Measurements from ENCODE around the gene SKP1.

DNA sequence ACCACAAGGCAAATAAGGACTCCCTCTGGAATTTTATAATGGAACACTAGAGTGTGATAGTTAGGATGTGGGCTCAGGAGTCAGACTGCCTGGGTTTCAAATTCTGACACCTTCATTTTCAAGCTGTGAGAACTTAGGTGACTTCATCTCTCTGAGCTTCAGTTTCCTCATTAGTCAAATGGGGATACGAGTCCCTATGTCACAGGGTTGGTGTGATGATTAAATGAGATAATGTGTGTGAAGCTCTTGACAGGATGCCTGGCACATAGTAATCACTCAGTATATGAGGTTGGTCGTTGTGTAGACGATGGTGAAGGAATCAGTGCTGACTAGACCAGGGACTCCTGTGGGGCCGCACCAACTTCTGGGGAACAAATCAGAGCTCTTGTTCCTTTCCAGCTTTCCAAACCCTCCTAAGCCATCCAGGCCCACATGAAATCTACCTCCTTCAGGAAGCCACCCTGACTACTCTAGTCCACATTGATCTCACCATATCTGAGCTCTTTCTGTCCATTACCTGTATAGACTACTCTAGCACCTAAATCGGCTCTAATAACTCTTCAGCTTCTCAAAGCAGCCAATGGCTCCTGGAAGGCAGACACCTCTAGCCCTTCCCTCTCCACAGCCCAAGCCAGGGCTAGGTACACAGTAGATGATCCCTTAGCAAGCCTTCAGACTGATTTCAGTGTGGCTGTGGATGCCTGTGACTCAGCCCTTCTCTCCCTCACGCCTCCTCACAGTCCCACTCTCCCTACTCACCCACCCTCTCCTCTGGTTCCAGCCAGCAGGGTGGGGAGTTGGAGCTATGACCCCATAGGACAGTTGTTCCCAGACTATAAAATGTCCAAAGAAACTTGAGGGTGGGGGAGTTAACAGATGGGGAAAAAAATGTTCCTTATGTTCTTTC, 64.8 kb downstream of the SKP1 start:
- TF ChIP-seq POLR2AphosphoS5 (IDR thresholded peaks at IDR 0.05; ENCODE audit: low read depth, low read length) (no peak), TCF7L2 (IDR thresholded peaks at IDR 0.05; ENCODE audit: borderline replicate concordance, extremely low read depth, insufficient read depth, insufficient read length) (no peak), CTCF (IDR thresholded peaks at IDR 0.05 in 2 of 3, conservative IDR thresholded peaks at IDR 0.05 in 1 of 3; ENCODE audit: borderline replicate concordance in 1 of 3, insufficient read depth in 1 of 3, low read depth in 2 of 3, low read length in 2 of 3) (no peak), POLR2A (IDR thresholded peaks at IDR 0.05; ENCODE audit: borderline replicate concordance, extremely low read depth, insufficient read depth, insufficient read length) (no peak), REST (IDR thresholded peaks at IDR 0.05; ENCODE audit: low read depth) (no peak), SIN3A (IDR thresholded peaks at IDR 0.05; ENCODE audit: low read depth) (no peak), FOSL1 (IDR thresholded peaks at IDR 0.05; ENCODE audit: low read depth) (no peak)
